Activated T-helper 1 cell treated with Interleukin-2 at 50 U/mL for 16 hours (primary cell): Measurements from ENCODE around the gene TNFRSF1A.

Experiments used
- DNase-seq: peaks from one replicate; pipeline ENCODE4 v3.0.0-alpha.2; 2020; ENCODE audit warnings: low read depth

Gene TNFRSF1A

DNA sequence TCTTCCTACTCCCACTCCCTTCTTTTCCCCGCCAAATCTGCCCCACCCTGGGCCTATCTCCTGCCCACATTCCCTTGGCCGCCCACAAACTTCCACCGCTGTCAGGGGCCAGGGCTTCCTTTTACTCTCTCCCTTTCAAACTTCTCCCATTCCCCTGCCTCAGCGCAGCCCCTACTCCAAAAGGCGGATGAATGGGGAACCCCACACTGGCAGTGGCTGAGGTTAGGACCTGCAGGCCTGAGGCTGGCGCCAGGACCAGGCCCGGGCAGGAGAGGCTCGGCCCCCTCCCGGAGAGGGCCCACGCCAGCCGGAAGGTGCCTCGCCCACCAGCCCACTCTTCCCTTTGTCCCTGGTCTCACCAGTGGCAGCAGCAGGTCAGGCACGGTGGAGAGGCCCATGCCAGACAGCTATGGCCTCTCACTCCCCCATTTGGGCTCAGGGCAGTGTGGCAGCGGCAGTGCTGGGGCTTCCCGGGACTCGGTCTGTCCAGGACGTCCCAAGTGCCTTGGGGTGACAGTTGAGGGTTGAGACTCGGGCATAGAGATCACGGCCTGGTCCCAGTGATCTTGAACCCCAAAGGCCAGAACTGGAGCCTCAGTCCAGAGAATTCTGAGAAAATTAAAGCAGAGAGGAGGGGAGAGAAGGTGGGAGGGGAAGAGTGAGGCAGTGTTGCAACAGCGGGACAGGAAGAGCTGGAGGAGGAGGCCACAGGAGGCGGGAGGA, at the start of gene TNFRSF1A:
TSS of gene TNFRSF1A (minus strand) at position 660 of the 723 bp plus-strand sequence. CDS start at position 398, 262 bp downstream.
- DNase-seq: no peak

DNA sequence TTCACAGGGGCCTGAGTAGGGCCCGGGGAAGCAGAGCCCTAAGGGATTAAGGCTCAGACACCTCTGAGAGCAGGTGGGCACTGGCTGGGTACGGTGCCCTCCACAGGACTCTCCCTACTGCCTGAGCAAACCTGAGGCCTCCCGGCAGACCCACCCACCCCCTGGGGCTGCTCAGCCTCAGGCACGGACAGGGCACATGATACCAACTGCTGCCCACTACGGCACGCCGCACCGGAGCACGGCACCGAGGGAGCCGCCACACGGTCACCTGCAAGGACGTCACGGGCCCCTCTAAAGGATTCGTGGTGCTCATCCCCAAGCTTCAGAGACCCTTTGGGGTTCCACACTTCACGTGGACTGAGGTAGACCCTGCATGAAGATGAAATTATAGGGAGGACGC, 49.1 kb upstream of the TNFRSF1A start:
- DNase-seq: no peak

DNA sequence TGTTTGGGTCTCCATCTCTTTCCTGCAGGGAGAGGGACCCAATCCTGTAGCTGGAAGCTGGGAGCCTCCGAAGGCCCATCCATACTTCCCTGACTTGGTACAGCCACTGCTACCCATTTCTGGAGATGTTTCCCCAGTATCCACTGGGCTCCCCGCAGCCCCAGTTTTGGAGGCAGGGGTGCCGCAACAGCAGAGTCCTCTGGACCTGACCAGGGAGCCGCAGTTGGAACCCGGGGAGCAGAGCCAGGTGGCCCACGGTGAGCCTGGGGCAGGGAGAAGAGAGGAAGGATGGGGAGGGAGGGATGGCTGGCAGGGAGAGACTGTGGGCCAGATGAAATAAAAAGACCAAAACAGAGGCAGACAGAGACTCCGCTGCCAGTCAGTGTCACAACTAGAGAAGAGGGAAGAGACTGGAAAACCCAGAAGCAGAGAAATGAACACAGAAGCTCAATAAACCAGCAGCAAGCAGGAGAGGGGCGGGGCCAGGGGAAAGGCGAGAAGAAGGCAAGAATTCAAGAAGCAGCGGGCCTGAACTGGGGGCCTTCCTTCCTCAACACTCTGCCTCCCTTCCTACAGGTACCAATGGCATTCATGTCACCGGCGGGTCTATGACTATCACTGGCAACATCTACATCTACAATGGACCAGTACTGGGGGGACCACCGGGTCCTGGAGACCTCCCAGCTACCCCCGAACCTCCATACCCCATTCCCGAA, 48.4 kb upstream of the TNFRSF1A start:
- no peak for DNase-seq

DNA sequence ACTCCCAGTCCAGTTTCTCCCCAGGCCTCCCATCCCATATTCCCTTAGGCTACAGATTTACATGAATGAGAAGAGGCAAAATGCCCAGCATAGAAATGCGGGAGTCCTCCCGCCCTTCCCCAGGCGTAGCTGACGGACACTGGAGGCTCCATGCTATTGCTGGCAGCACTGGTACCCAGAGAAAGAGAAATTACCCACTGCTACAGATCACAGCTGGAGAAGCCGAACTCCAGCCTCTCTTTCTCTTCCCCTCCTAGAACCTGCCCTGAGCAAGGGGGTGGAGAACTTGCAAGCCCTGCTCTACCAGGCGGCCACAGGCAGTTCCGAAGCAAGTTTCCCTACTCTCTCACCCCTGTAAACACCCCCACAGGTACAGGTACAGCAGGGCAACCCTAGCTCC, 45.7 kb upstream of the TNFRSF1A start:
- DNase-seq: no peak

DNA sequence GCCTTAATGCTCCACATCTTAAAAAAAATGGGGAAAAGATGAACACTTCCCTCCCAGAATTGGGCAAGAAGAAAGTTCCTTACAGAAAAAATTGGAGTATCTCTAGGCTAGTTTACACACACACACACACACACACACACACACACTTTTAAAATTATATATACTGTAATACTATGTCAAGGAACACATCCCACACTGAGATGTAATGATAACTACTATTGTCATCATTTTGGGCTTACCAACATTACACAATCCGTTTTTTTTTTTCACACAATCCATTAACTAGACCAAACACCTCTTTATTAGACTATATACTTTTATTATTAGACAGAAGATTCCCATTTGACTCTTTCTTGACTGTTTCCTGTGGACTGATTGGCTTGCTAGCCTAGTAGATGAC, 44.6 kb upstream of the TNFRSF1A start:
- no peak for DNase-seq

DNA sequence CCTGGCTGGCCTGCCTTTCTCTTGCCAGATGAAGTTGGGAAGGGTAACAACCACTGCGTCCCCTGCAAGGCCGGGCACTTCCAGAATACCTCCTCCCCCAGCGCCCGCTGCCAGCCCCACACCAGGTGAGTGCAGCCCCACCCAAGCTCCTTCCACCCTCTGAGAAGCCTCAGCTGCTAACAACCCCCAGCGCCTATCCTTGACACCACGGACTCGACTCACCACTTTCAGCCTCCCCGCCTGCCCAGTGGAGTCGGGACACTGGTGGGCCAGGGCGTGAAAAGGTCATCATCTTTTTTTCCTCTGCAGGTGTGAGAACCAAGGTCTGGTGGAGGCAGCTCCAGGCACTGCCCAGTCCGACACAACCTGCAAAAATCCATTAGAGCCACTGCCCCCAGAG, 44.2 kb upstream of the TNFRSF1A start:
- DNase-seq: no peak

DNA sequence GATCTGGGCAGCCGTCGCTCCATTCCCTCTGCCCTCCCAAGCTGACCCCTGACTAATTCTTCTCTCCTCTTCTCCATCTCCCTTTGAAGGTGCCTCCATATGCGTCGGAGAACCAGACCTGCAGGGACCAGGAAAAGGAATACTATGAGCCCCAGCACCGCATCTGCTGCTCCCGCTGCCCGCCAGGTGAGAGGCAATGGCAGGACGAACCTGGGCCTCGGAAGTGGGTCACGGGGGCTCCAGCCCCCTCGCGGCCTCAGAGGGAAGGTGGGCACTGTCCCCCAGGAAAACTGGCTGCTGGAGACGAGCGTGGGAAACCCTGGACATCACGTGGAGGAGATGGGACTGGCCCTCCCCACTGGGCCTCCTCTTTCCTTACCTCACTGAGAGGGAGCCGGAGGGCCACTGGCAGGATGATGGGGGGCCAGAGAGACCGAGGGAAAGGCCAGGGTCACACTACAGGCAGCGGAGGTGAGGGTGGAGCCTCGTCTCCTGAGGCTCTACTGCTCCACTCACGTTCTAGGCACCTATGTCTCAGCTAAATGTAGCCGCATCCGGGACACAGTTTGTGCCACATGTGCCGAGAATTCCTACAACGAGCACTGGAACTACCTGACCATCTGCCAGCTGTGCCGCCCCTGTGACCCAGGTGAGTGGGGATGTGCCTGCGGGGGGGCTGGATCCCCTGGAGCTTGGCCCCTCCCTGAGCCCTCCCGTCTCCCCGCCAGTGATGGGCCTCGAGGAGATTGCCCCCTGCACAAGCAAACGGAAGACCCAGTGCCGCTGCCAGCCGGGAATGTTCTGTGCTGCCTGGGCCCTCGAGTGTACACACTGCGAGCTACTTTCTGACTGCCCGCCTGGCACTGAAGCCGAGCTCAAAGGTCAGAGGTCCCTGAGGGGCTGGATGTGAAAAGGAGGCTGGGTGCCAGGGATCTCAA, 42.9 kb upstream of the TNFRSF1A start:
- DNase-seq: no peak

DNA sequence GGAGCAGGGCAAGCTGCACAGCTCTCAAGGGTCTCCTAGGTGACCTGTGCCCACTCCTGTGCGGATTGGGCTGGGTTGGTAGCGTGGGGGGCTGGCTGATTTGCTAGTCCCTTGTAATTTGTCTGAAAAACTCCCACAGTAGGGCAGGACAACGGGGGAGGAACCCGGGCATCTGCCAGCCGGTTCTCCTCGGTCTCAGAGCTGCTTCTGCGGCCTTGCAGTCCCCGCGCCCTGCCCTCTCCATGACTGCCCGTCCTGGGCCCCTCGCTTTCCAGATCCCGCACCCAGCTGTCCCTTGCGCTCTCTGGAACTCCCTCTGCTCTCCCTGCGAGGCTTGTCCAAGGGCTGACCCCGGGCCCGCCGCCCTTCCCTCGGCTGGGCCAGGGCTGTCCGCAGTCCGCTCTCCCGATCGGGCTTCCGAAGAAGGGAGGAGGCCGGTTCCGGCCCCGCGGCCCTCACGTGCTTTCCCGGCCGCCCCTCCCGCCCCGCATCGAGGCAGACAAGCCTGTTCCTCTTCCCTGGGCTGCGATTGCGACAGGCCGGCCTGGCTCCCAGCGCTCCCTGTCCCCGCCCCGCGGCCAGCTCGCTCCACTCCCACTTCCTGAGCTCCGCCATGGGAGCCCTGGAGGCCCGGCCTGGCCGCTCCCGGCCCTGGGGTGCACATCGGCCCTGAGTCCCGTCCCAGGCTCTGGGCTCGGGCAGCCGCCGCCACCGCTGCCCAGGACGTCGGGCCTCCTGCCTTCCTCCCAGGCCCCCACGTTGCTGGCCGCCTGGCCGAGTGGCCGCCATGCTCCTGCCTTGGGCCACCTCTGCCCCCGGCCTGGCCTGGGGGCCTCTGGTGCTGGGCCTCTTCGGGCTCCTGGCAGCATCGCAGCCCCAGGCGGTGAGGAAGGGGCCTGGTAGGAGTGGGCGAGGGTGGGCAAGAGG, 42.0 kb upstream of the TNFRSF1A start, which contains the start of gene LTBR:
TSS of gene LTBR (plus strand) at position 591 of the 927 bp plus-strand sequence. CDS start at position 788, 197 bp downstream.
- DNase-seq: no peak

DNA sequence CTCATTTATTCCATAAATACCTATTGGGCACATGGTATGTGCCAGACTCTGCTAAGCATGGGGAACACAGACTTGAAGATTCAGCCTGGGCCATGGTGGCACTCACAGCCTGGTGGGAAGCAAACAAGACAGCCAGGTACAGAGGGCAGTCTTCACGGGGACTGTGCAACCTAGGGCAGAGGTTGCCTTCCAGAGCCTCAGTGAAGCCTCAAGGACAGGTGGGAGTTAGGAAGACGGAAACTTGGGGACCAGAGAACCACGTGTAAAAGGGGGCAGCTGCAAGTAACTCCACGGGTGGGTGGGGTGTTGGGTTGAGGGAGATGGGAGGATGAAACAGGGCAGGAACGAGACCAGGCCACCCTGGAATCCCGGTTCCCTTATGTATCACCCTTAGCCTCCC, 41.1 kb upstream of the TNFRSF1A start:
- DNase-seq: no peak

DNA sequence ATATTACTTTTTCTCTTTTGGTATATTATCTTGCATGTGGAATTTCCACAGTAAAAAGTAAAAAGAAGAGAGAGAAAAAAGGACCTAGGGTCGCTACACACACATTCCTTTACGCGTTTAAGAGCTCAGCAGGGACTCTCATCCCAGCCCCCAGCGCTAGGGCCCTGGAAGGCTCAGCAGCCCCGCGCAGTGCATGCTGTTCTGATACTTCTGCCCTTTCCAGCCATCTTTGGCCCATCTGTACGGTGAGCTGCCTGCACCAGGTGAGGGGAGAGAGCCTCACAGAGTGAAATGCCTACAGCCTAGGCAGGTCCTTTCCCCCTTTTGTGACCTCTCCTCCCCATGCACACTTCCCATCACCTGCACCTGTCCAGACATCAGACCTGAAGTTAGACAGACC, 40.5 kb upstream of the TNFRSF1A start:
- no peak for DNase-seq

DNA sequence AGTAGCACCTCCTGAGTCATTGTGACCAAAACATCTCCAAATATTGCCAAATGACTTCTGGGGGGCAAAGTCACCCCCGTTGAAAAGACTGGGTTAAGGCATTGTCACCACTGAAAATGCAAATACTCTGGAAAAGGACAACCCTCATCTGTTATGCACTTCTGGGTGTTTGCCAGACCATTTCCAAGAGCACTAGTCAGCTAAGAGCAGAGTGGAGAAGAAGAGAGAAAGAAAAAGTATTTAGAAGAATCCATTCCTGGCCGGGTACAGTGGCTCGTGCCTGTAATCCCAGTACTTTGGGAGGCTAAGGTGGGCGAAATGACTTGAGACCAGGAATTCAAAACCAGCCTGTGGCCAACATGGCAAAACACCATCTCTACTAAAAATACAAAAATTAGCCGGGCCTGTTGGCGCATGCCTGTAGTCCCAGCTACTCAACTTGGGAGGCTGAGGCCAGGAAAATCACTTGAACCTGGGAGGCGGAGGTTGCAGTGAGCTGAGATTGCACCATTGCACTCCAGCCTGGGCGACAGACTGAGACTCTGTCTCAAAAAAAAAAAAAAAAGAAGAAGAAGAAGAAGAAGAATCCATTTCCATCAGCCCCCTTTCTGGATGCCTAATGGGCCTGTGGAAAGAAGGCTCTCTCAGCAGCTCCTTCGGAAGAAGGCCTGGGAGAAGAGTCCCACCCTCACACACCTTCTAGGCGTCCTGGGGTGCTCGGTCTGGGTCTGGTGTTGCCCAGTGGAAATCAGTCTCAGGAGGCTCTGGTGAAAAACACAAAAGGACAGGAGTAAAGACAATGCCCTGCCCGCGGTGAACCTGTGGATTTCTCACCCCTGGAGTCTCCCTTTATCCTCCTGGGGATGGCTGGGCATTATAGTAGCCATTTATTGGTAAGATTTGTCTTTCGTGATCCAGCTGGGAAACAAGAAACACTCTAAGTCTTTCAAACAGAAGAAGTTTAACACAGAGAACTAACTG, 38.6 kb upstream of the TNFRSF1A start:
- DNase-seq: no peak

DNA sequence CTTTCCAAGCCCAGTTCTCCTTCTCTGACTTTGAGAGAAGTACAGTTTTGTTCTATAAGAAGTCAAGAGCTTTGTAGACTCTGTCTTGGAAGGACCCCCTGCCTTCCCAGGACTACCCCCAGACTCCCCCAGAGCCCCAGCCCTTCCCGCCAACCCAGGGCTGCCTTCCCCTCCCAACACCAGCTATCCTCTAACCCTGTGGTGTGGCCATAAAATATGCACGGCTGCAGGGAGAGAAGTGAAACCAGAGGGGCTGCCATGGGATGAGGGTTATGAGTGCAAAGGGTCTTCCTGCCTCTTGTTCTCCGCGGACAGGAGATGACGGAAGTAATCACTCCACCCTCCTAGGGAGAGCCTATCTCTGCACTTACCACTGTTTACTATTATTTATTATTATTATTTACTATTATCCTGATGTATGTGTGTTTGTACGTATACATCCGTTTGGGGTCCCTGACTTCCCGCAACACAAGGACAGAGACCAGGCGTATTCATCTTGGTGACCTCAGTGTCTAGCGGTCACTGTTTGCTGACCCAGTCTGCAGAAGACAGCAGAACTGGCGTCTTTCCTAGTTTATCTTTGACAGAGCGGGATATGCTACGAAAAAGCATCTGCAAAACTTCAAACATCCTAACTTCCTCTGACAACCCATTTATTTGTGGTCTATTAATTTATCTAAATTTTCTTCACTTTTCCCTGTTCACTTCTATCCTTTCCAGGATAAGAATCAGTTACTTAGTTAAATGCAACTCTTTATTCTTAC, 37.0 kb upstream of the TNFRSF1A start:
- no peak for DNase-seq

DNA sequence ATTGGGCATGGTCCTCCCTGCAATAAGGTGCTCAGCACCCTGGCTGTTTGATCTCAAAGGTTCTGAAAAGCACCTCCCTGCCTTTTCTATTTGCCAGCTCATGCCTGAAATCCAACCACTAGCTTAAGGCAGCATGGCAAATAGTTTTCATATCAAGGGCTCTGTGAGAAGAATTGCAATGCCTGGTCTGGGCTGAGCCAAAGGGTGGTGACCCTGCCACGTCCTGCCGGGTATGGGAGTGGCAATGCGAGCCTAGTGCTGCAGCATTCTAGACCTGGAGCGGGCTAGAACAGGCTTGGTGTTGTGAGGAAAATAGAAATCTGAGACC, 35.8 kb upstream of the TNFRSF1A start:
- DNase-seq: no peak

DNA sequence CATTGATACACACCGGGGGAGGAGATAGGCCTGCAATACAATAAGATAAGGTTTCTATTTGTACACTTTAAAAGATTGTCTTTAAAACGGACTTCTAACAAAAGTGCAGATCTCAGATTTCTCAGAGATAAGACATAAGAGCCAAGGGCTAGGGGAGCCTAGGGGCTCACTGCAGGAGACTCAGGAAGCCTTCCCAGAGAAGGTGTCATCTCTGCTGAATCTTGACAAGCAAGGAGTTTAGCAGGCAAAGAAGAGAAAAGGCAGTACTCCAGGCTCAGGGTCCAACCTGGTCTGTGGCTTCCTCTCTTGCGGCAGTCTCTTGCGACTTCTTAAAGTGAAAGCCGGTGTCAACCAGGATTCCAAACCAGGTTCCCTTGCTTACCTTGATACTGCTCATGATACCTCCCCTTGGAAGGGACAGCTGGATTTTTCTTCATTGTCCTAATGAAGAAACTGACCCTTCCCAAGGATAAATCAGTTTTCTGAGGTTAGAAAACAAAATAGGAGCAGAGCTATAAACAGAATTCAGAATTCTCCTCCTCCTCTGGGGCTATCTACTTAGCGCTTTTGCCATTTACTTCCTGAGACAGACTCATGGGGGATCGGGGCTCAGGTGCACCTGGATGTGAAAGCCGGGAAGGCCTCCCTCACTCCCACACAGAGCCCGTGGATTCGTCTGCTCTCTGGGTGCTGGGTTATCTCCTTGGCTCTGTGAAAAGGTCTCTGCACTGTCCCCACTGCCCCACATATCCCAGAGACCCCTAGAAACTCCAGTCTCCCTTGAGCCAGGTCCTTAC, 35.2 kb upstream of the TNFRSF1A start:
- DNase-seq: no peak

DNA sequence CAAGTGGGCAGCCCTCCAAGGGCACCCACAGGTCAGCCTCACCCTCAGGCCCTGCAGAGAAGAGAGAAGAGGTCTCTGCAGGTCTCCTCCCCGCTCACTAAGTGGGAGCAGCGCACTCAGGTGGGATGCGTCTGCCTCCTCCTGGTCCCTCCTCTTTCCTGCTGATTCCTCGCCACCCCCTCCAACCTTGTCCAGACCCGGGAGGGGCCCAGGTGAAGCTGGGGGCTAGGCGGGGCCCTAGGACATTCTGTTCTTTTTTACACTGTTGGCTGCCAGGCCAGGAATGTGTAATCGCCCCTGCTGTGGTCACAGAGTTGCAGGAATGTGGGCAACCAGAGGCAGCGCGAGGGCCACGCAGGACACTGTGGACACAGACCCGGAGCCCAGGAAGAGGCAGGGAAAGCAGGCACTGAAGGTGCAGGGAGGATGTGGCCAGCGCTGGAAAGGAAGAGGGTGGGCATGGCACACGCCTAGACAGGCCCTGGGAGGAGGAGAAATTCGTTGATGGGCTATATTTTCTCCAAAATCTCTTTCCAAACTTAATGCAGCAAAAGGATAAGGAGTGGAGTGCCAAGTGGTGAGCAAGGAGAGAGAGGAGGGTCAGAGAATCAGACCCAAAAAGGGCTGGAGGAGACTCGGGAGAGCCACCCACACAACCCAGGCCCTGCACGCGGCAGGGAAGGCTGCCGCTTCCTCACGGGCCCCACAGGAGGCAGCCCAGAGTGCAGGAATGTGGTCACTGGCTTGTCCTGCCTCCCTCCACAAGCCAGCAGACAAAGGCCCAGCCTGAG, 34.4 kb upstream of the TNFRSF1A start:
- DNase-seq: no peak

DNA sequence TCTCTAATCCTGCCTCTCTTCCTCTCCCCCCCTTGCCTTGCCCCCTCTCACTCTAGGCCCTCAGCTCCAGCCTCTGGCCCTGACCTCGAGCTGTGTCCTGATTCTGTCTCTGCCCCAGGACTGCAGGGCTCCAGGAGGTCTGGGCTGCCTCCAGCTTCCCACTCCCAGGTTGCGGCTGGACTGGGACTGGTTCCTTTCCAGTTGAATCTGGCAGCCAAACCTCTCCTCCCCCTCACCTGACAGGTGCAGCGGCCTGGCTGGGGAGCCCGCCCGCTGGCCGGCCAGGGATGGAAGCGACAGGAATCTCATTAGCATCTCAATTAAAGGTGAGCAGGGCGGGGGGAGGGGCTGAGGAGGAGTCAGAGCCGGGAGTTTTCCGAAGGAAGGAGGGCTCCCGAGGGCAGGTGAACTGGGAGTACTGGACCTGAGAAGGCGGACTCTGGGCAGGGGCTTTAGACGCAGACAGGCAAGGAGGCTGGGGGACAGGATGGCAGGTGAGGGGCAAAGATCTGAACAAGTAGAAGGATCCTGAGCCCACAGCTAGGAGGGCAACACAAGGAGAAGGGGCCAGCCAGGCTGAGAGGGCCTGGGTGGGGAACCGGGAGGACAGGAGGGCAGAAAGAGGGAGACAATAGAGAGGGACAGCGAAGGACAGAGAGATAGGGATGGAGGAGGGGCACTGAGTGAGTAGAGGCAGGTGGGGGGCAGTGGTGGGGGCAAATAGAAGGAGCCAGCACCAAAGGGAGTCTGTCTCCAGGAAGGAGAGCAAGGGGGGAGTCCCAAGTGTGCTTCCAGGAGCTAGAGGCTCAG, 33.6 kb upstream of the TNFRSF1A start, which contains the start of gene SCNN1A:
TSS of gene SCNN1A (minus strand) at position 295 of the 810 bp plus-strand sequence. CDS start 780 bp downstream, outside the sequence.
- no peak for DNase-seq

DNA sequence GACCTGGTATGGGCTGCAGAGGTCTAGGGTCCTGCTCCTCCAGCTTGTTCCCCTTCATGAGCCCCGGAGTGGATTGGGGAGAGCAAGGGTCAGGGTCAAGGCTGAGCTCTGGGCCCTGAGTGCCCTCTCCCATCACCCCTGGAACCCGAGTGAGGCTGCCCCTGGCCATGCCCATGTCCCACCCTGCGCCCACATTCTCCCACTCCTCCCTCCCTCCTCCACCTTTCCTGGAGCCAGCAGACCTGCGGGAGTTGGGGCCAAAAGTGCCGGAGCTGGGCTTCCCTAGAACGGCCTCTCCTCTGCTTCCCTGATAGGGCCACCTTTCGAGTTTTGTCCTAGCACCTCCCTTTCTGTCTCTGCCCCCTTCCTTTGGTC, 32.9 kb upstream of the TNFRSF1A start:
- no peak for DNase-seq
